Liver (tissue), 3 donors: ENCODE data around the gene NQO2.
A peak's percentile ranks its signal among the peaks of the same experiment; 100 is the strongest.

Experiments
- EGR1 ChIP-seq, 2 donors: IDR thresholded peaks; 2 replicates each; pipeline ENCODE4 v1.6.1; 2016 to 2018; ENCODE audit warnings: antibody characterized with exemption in 2 of 2, low read depth in 2 of 2
- FOXA1 ChIP-seq: IDR thresholded peaks from 2 replicates; pipeline ENCODE4 v1.6.1; 2016; ENCODE audit warnings: antibody characterized with exemption
- GABPA ChIP-seq, 2 donors: IDR thresholded peaks in 1 of 2; conservative IDR thresholded peaks in 1 of 2; 2 replicates each; pipeline ENCODE4 v1.6.1; 2016; ENCODE audit warnings: antibody characterized with exemption in 2 of 2, mild to moderate bottlenecking in 1 of 2, moderate library complexity in 1 of 2
- JUND ChIP-seq, 2 donors: IDR thresholded peaks; 2 replicates each; pipeline ENCODE4 v1.6.1; 2016; ENCODE audit warnings: antibody characterized with exemption in 2 of 2
- RAD21 ChIP-seq, 2 donors: IDR thresholded peaks; 2 replicates each; pipeline ENCODE4 v1.6.1; 2016; ENCODE audit warnings: antibody characterized with exemption in 2 of 2, mild to moderate bottlenecking in 2 of 2
- RXRA ChIP-seq, 2 donors: IDR thresholded peaks; 2 replicates each; pipeline ENCODE4 v1.6.1; 2017 to 2018; ENCODE audit warnings: antibody characterized with exemption in 2 of 2, mild to moderate bottlenecking in 1 of 2
- SP1 ChIP-seq: IDR thresholded peaks from 2 replicates; pipeline ENCODE4 v1.6.1; 2018; ENCODE audit warnings: antibody characterized with exemption, mild to moderate bottlenecking
- TAF1 ChIP-seq: conservative IDR thresholded peaks from 2 replicates; pipeline ENCODE4 v1.6.1; 2016; ENCODE audit warnings: antibody characterized with exemption, mild to moderate bottlenecking
- YY1 ChIP-seq: IDR thresholded peaks from 2 replicates; pipeline ENCODE4 v1.6.1; 2016; ENCODE audit warnings: antibody characterized with exemption, mild to moderate bottlenecking
- TF ChIP-seq, protein P1 (sequence below): fragments of 150-350 bp; IDR thresholded peaks from 2 replicates; pipeline ENCODE4 v1.5.1; 2017; ENCODE audit warnings: improper control_type of control experiment, low read depth, low read length; ENCODE audit not compliant: missing input control
- TF ChIP-seq, protein P2 (sequence below): IDR thresholded peaks from 2 replicates; pipeline ENCODE4 v1.6.1; 2016; ENCODE audit warnings: antibody characterized with exemption
- TF ChIP-seq, protein P3 (sequence below): IDR thresholded peaks from 2 replicates; pipeline ENCODE4 v1.6.1; 2016; ENCODE audit warnings: antibody characterized with exemption
- TF ChIP-seq, protein P4 (sequence below): IDR thresholded peaks from 2 replicates; pipeline ENCODE4 v1.6.1; 2016; ENCODE audit warnings: antibody characterized with exemption, mild to moderate bottlenecking
- TF ChIP-seq, protein P5 (sequence below): IDR thresholded peaks from 2 replicates; pipeline ENCODE4 v1.6.1; 2016; ENCODE audit warnings: antibody characterized with exemption
- donor health status: healthy.
- donor health status: healthy.

DNA sequence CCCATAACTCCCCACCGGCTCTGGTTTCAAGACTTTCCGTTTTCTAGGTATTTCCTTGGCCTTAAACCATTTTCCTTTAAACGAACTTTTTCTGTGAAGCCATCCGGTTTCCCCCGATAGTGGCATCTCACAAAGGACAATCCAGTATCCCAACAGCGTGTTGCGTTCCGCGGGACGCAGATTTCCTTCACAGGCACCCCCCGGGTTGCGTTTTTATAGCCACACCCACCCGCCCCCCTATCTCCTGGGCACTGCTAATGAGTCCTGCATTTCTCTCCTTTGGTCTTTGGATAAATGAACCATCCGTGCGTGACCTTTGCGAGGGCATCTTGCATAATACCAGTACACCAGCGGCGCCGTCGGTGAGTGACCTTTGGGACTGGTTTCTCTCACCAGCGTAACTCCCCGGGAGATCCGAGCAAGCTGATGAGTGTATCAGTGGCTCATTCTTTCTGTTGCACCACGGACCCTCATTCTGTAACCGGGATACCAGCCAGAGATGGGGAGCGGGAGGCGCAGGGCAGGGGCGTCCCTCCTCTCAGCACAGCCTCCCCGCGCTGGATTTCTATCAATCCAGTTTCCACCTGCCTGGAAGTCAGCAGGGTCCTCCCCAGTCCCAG is 586 bp upstream of the NQO2 start:
- TF ChIP-seq, protein P1, sequence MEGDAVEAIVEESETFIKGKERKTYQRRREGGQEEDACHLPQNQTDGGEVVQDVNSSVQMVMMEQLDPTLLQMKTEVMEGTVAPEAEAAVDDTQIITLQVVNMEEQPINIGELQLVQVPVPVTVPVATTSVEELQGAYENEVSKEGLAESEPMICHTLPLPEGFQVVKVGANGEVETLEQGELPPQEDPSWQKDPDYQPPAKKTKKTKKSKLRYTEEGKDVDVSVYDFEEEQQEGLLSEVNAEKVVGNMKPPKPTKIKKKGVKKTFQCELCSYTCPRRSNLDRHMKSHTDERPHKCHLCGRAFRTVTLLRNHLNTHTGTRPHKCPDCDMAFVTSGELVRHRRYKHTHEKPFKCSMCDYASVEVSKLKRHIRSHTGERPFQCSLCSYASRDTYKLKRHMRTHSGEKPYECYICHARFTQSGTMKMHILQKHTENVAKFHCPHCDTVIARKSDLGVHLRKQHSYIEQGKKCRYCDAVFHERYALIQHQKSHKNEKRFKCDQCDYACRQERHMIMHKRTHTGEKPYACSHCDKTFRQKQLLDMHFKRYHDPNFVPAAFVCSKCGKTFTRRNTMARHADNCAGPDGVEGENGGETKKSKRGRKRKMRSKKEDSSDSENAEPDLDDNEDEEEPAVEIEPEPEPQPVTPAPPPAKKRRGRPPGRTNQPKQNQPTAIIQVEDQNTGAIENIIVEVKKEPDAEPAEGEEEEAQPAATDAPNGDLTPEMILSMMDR = no peak
- TF ChIP-seq SP1 = peak; percentile 94
- TF ChIP-seq RAD21 (IDR thresholded peaks at IDR 0.05) = peak in 1 of 2 donors; percentile 26
- peak; percentile 60 for TF ChIP-seq YY1
- TF ChIP-seq, protein P2, sequence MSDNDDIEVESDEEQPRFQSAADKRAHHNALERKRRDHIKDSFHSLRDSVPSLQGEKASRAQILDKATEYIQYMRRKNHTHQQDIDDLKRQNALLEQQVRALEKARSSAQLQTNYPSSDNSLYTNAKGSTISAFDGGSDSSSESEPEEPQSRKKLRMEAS = peak; percentile 61
- TF ChIP-seq, protein P3, sequence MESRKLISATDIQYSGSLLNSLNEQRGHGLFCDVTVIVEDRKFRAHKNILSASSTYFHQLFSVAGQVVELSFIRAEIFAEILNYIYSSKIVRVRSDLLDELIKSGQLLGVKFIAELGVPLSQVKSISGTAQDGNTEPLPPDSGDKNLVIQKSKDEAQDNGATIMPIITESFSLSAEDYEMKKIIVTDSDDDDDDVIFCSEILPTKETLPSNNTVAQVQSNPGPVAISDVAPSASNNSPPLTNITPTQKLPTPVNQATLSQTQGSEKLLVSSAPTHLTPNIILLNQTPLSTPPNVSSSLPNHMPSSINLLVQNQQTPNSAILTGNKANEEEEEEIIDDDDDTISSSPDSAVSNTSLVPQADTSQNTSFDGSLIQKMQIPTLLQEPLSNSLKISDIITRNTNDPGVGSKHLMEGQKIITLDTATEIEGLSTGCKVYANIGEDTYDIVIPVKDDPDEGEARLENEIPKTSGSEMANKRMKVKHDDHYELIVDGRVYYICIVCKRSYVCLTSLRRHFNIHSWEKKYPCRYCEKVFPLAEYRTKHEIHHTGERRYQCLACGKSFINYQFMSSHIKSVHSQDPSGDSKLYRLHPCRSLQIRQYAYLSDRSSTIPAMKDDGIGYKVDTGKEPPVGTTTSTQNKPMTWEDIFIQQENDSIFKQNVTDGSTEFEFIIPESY = no peak
- no peak for TF ChIP-seq TAF1
- peak in 1 of 2 donors; percentile 18 for TF ChIP-seq EGR1 (IDR thresholded peaks at IDR 0.05; ENCODE audit: low read depth in 2 of 2)
- peak; percentile 93 to 97 for TF ChIP-seq RXRA (IDR thresholded peaks at IDR 0.05)
- TF ChIP-seq JUND (IDR thresholded peaks at IDR 0.05) = peak in 1 of 2 donors; percentile 42
- no peak for TF ChIP-seq FOXA1
- TF ChIP-seq GABPA (IDR thresholded peaks at IDR 0.05 in 1 of 2, conservative IDR thresholded peaks at IDR 0.05 in 1 of 2) = no peak
- TF ChIP-seq, protein P4, sequence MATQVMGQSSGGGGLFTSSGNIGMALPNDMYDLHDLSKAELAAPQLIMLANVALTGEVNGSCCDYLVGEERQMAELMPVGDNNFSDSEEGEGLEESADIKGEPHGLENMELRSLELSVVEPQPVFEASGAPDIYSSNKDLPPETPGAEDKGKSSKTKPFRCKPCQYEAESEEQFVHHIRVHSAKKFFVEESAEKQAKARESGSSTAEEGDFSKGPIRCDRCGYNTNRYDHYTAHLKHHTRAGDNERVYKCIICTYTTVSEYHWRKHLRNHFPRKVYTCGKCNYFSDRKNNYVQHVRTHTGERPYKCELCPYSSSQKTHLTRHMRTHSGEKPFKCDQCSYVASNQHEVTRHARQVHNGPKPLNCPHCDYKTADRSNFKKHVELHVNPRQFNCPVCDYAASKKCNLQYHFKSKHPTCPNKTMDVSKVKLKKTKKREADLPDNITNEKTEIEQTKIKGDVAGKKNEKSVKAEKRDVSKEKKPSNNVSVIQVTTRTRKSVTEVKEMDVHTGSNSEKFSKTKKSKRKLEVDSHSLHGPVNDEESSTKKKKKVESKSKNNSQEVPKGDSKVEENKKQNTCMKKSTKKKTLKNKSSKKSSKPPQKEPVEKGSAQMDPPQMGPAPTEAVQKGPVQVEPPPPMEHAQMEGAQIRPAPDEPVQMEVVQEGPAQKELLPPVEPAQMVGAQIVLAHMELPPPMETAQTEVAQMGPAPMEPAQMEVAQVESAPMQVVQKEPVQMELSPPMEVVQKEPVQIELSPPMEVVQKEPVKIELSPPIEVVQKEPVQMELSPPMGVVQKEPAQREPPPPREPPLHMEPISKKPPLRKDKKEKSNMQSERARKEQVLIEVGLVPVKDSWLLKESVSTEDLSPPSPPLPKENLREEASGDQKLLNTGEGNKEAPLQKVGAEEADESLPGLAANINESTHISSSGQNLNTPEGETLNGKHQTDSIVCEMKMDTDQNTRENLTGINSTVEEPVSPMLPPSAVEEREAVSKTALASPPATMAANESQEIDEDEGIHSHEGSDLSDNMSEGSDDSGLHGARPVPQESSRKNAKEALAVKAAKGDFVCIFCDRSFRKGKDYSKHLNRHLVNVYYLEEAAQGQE = no peak
- TF ChIP-seq, protein P5, sequence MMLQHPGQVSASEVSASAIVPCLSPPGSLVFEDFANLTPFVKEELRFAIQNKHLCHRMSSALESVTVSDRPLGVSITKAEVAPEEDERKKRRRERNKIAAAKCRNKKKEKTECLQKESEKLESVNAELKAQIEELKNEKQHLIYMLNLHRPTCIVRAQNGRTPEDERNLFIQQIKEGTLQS = no peak
